Lower leg skin (tissue), 3 donors: Measurements from ENCODE around the gene RNF144A.

ENCODE experiments used
- POLR2A ChIP-seq, 2 donors: fragments of 450-650 bp; IDR thresholded peaks; one replicate each; pipeline ENCODE4 v1.6.1; 2016 to 2017; ENCODE audit warnings: antibody characterized with exemption in 2 of 2, mild to moderate bottlenecking in 1 of 2, moderate library complexity in 1 of 2
- TF ChIP-seq, protein P1 (sequence below), 3 donors: fragments of 450-650 bp; IDR thresholded peaks; one replicate each; pipeline ENCODE4 v1.5.1; 2016; ENCODE audit warnings: antibody characterized with exemption in 3 of 3, mild to moderate bottlenecking in 3 of 3, moderate library complexity in 2 of 3

GRCh38 chr2:7089284-7089683 is 172.1 kb downstream of the RNF144A start:
- TF ChIP-seq, protein P1, sequence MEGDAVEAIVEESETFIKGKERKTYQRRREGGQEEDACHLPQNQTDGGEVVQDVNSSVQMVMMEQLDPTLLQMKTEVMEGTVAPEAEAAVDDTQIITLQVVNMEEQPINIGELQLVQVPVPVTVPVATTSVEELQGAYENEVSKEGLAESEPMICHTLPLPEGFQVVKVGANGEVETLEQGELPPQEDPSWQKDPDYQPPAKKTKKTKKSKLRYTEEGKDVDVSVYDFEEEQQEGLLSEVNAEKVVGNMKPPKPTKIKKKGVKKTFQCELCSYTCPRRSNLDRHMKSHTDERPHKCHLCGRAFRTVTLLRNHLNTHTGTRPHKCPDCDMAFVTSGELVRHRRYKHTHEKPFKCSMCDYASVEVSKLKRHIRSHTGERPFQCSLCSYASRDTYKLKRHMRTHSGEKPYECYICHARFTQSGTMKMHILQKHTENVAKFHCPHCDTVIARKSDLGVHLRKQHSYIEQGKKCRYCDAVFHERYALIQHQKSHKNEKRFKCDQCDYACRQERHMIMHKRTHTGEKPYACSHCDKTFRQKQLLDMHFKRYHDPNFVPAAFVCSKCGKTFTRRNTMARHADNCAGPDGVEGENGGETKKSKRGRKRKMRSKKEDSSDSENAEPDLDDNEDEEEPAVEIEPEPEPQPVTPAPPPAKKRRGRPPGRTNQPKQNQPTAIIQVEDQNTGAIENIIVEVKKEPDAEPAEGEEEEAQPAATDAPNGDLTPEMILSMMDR (IDR thresholded peaks at IDR 0.05), result no peak
- no peak for TF ChIP-seq POLR2A (IDR thresholded peaks at IDR 0.05)
